Thyroid gland (tissue), 4 donors: ENCODE results near the gene TMEM107.

Experiments
- CTCF ChIP-seq, 6 experiments: fragments of 200-600 bp in 3 of 6; fragments of 450-650 bp in 3 of 6; sonication (generic) in 3 of 6; IDR thresholded peaks; one replicate each; pipeline ENCODE4 v1.5.1; 2016 to 2019; ENCODE audit warnings: antibody characterized with exemption in 6 of 6, mild to moderate bottlenecking in 2 of 6, inconsistent platforms in 1 of 6, moderate library complexity in 1 of 6
- POLR2A ChIP-seq, 2 donors: fragments of 450-650 bp; IDR thresholded peaks; one replicate each; pipeline ENCODE4 v1.6.1; 2017; ENCODE audit warnings: antibody characterized with exemption in 2 of 2, mild to moderate bottlenecking in 2 of 2, moderate library complexity in 1 of 2

DNA sequence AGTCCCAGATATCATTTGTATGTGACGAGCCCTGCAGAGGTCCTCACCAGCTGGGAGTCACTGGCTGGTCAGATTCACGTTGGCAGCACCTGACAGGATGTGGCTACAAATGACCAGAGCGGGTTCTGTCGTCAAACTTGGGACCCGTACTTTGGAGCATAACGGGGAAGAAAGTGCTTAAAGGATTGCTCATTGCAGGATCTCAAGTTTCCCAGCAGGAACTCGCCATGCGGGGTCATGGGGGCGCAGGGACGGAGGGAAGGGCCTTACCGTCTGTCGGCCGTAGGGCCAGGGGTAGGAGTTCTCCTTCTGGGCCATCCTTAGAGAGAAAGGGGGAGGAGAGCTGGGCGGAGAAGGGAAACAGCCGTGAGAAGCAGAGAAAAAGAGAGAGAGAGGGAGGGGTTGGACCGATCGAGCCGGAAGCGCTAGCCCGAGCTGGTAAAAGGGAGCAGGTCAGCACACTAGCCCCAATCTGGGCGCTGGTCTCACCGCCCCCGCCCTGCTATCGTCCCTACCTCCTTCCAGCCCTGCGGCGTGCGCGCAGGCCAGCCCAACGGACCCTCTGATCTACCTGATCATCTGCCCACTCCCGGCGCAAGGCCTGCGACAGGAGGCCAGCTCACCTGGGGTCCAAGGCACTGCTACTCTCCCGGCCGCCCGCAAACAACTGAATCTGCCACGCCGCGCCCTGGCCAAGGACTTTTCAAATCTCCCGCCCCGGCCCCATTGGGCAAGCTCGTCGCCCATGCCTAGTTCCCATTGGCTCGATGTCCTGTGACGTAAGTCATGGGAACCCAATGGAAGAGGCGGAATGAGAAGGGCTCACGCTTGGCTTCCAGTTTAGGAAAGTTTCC lies 34.0 kb upstream of the TMEM107 start, which contains the start of gene AURKB:
- TF ChIP-seq CTCF (IDR thresholded peaks at IDR 0.05) = no peak
- no peak for TF ChIP-seq POLR2A (IDR thresholded peaks at IDR 0.05)
